PC-9 (cell line): ENCODE results near the gene DBF4B. TPM values are rescaled to one million over a fixed set of nuclear protein-coding genes. Genes with fewer than 3 reads are reported as not detected.
"Not testable (repeated sequence)": the region's sequence is repeated elsewhere in the genome, so short reads cannot be mapped to it uniquely, and the experiment has no call there.

Experiments used
- BruUV-seq: library from RNA; stranded (reverse); fragments of 400-500 nt; replicated peaks from 2 replicates; lab custom pipeline; 2021; lab: Mats Ljungman, UMichigan
- CTCF ChIA-PET: fragments of 300-600 bp; sonication (Branson Sonifier 250); formaldehyde crosslinking; loops from one replicate; lab custom pipeline; 2022; ENCODE audit warnings: antibody characterized with exemption; lab: Charles Lee
- POLR2A ChIA-PET: fragments of 300-600 bp; sonication (Branson Sonifier 250); formaldehyde crosslinking; loops from one replicate; lab custom pipeline; 2022; ENCODE audit warnings: antibody characterized with exemption; ENCODE audit not compliant: unreplicated experiment; lab: Charles Lee
- DNase-seq, 2 experiments: peaks; one replicate each; pipeline versions ENCODE4 v3.0.0 to v3.0.0-alpha.2; 2015 to 2022; ENCODE audit warnings: mixed read lengths in 1 of 2
- H2AFZ ChIP-seq: fragments of 200-600 bp; sonication (generic); 2 replicates; pipeline ENCODE4 v1.8.1; 2017; ENCODE audit warnings: antibody characterized with exemption
- H3F3A ChIP-seq: fragments of 200-600 bp; sonication (generic); 2 replicates; pipeline ENCODE4 v1.8.1; 2017; ENCODE audit warnings: antibody characterized with exemption, mild to moderate bottlenecking, low read depth; ENCODE audit not compliant: insufficient read depth
- H3K27ac ChIP-seq: fragments of 200-600 bp; sonication (generic); 2 replicates; pipeline ENCODE4 v1.6.1; 2016; ENCODE audit warnings: mixed run types
- H3K27me3 ChIP-seq: fragments of 200-600 bp; sonication (generic); 2 replicates; pipeline ENCODE4 v1.6.1; 2016; ENCODE audit warnings: low read depth, mixed run types; ENCODE audit not compliant: insufficient read depth
- H3K36me3 ChIP-seq: fragments of 200-600 bp; sonication (generic); 2 replicates; pipeline ENCODE4 v1.6.1; 2016; ENCODE audit warnings: low read depth, mixed run types
- H3K4me1 ChIP-seq: fragments of 200-600 bp; sonication (generic); replicated peaks from 2 replicates; pipeline ENCODE4 v1.6.1; 2016; ENCODE audit warnings: mixed run types; ENCODE audit not compliant: insufficient read depth
- H3K4me2 ChIP-seq: fragments of 200-600 bp; sonication (generic); 2 replicates; pipeline ENCODE4 v1.6.1; 2017; ENCODE audit warnings: mixed run types
- H3K4me3 ChIP-seq: fragments of 200-600 bp; sonication (generic); 2 replicates; pipeline ENCODE4 v1.6.1; 2016; ENCODE audit warnings: mixed run types
- H3K79me2 ChIP-seq: fragments of 200-600 bp; sonication (generic); 2 replicates; pipeline ENCODE4 v1.6.1; 2017; ENCODE audit warnings: low read depth, mixed run types
- H3K9me2 ChIP-seq: fragments of 200-600 bp; sonication (generic); 2 replicates; pipeline ENCODE4 v1.8.1; 2017; ENCODE audit warnings: mild to moderate bottlenecking; ENCODE audit not compliant: insufficient read depth
- H3K9me3 ChIP-seq: fragments of 200-600 bp; sonication (generic); 2 replicates; pipeline ENCODE4 v1.8.1; 2016; ENCODE audit warnings: low read depth; ENCODE audit not compliant: insufficient read depth
- H4K20me1 ChIP-seq: fragments of 200-600 bp; sonication (generic); 2 replicates; pipeline ENCODE4 v1.8.1; 2017; ENCODE audit not compliant: insufficient read depth
- CTCF ChIP-seq: fragments of 200-600 bp; sonication (generic); conservative IDR thresholded peaks from 2 replicates; pipeline ENCODE4 v1.6.1; 2017; ENCODE audit warnings: mixed run types, antibody characterized with exemption, mild to moderate bottlenecking, moderate library complexity
- EZH2 ChIP-seq: fragments of 200-600 bp; sonication (generic); IDR thresholded peaks from 2 replicates; pipeline ENCODE4 v1.8.0; 2017; ENCODE audit warnings: antibody characterized with exemption, low read depth
- intact Hi-C: fragments of 100-400 bp; cut with micrococcal nuclease; formaldehyde crosslinking; loops from one replicate; pipeline ENCODE4 v1.10.0; 2022; ENCODE audit not compliant: unreplicated experiment
- total RNA-seq: library from RNA; stranded (reverse); gene quantifications from 2 replicates; pipeline ENCODE4 v1.2.3, GENCODE V29; 2021

Gene DBF4B
- total RNA-seq, 1 experiment from 2014 or later = 33.3 TPM

DNA sequence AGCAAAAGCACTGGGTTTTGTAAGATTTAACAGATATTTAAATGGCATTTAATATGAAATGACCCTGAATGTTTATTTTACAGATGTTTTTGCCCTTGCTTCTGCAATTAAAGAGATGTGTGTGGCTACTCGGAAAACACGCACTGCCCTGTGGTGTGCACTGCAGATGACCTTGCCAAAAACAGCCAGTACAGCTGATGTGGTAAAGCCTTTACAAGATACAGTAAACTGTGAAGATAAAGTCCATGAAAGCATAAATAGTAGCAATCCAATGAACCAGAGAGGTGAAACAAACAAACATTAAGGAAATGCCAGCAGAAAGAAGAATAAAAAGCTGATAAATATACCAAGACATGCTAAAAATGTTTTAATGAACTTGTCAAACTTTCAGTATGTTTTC, 34.6 kb upstream of the DBF4B start:
- Histone ChIP-seq H3K4me3 (no peak overlapping the region), H3K27ac (no peak overlapping the region)

GRCh38 chr17:44677136-44677535, 31.3 kb upstream of the DBF4B start:
- Histone ChIP-seq H3K36me3 (peaks cover 15% of the 10 kb centered on the region; the same call in 1 of the 2 replicates), H4K20me1 (no peaks in the 10 kb centered on the region), H3K4me3 (no peak overlapping the region), H3K79me2 (no peaks in the 10 kb centered on the region), H3K9me3 (no peaks in the 10 kb centered on the region), H3K27ac (no peak overlapping the region), H3F3A (peaks cover 12% of the 10 kb centered on the region; the same call in 1 of the 2 replicates), H3K27me3 (no peaks in the 10 kb centered on the region), H2AFZ (no peak overlapping the region), H3K4me2 (no peak overlapping the region), H3K4me1 (no peaks in the 10 kb centered on the region), H3K9me2 (no peaks in the 10 kb centered on the region)
- CTCF ChIA-PET = no interaction called here
- BruUV-seq = no TSS peak
- intact Hi-C loops = loop anchor here (10.0 kb wide), 1 partner anchor 262 kb away; no protein-coding TSS in a partner anchor
- TF ChIP-seq CTCF = no peak
- no peak for TF ChIP-seq EZH2
- DNase-seq = no peak
- POLR2A ChIA-PET = interaction anchor here (0.6 to 0.7 kb wide), 2 partner anchors 372 to 475 kb away, joined by 3 to 13 read pairs; no protein-coding TSS in a partner anchor

More for the DNA sequence above, 34.6 kb upstream of the DBF4B start:
- CTCF ChIA-PET = no interaction called here
- intact Hi-C loops = loop anchor here (10.0 kb wide), 1 partner anchor 259 kb away; no protein-coding TSS in a partner anchor
- Histone ChIP-seq H3K4me1 (no peaks in the 10 kb centered on the region), H3K36me3 (no peaks in the 10 kb centered on the region), H3K79me2 (no peaks in the 10 kb centered on the region), H2AFZ (no peak overlapping the region), H3K4me2 (no peak overlapping the region), H3F3A (peaks cover 14% of the 10 kb centered on the region; the same call in 1 of the 2 replicates), H3K27me3 (no peaks in the 10 kb centered on the region), H4K20me1 (no peaks in the 10 kb centered on the region), H3K9me2 (no peaks in the 10 kb centered on the region), H3K9me3 (no peaks in the 10 kb centered on the region)
- TF ChIP-seq EZH2 = no peak
- TF ChIP-seq CTCF = no peak
- POLR2A ChIA-PET = no interaction called here
- no peak for DNase-seq
- BruUV-seq = no TSS peak

GRCh38 chr17:44683303-44683702, 25.2 kb upstream of the DBF4B start:
- H3K27me3 ChIP-seq, BruUV-seq, H3K9me2 ChIP-seq, H3K27ac ChIP-seq, H3F3A ChIP-seq, H2AFZ ChIP-seq, DNase-seq, intact Hi-C loops, H3K4me1 ChIP-seq, H3K4me2 ChIP-seq, H4K20me1 ChIP-seq, H3K9me3 ChIP-seq, H3K4me3 ChIP-seq: not testable (repeated sequence)
- H3K36me3 ChIP-seq = peaks cover 28% of the 10 kb centered on the region; the same call in 1 of the 2 replicates
- peaks cover 21% of the 10 kb centered on the region for H3K79me2 ChIP-seq
- ChIA-PET POLR2A (interaction anchor here (0.7 kb wide), 2 partner anchors 13 to 241 kb away, joined by 4 to 6 read pairs; no protein-coding TSS in a partner anchor), CTCF (interaction anchor here (0.6 to 0.7 kb wide), 2 partner anchors 13 to 1641 kb away, joined by 3 read pairs; no protein-coding TSS in a partner anchor)
